GM23248 (cell line): ENCODE data around the gene P2RX7.

Experiments
- EZH2 ChIP-seq: fragments of 200-600 bp; sonication (generic); IDR thresholded peaks from 2 replicates; pipeline ENCODE4 v1.6.1; 2018; ENCODE audit warnings: antibody characterized with exemption, mild to moderate bottlenecking; ENCODE audit not compliant: insufficient read depth, poor library complexity, severe bottlenecking
- EZH2phosphoT487 ChIP-seq: fragments of 200-600 bp; sonication (generic); IDR thresholded peaks from 2 replicates; pipeline ENCODE4 v1.6.1; 2018; ENCODE audit warnings: antibody characterized with exemption, moderate library complexity, mild to moderate bottlenecking, low read depth; ENCODE audit not compliant: insufficient read depth

GRCh38 chr12:121110211-121110940, 22.3 kb upstream of the P2RX7 start:
- TF ChIP-seq EZH2 (no peak), EZH2phosphoT487 (no peak)
